Thyroid gland (tissue), 4 donors: ENCODE results near the gene LHX4.

Experiments
- POLR2A ChIP-seq, 2 donors: fragments of 450-650 bp; IDR thresholded peaks; one replicate each; pipeline ENCODE4 v1.6.1; 2017; ENCODE audit warnings: antibody characterized with exemption in 2 of 2, mild to moderate bottlenecking in 2 of 2, moderate library complexity in 1 of 2
- TF ChIP-seq, protein P1 (sequence below), 6 experiments: fragments of 200-600 bp in 3 of 6; fragments of 450-650 bp in 3 of 6; sonication (generic) in 3 of 6; IDR thresholded peaks; one replicate each; pipeline ENCODE4 v1.5.1; 2016 to 2019; ENCODE audit warnings: antibody characterized with exemption in 6 of 6, mild to moderate bottlenecking in 2 of 6, inconsistent platforms in 1 of 6, moderate library complexity in 1 of 6

DNA sequence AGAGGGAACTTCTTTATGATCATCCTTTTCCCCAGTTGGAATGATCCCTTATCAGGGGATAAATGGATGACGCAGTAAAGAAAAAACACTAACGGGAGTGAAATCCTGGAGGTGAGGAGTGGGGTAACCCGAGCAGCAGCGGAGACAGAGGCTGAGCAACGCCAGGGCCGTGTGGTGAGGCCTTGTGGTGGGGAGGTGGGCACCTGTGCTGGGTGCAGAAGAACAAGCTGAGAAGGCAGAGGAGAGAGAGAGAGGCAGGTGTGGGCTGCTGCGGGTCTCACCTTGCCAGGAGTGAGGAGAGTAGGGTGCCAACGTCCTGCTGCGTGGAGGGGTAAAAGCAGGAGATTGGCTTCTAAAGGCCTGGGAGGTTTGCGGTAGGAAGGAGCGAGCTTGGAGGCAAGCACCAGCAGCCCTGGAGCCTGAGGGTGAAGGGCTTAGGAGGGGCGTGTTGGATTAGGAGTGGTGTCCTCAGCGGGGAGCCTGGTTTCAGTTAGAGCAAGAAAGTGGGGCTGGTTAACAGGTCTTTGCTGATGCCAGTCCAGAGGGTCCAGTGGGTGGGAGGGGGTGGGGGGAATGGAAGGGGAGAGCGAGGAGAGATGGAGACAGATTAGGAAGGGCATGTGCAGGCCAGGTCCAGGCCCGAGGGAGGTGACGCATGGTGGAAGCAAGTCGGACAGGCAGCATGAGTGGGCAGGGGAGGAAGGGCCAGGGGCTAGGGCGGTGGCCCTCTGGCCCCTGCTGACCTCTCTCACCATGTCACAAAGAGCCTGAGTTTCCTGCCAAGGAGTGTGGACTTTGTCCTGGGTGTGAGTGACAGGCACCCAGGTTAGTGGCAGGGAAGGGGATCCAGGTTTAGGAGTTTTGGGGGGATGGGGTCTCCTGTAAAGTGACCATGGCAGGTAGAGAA lies 36.7 kb upstream of the LHX4 start:
- no peak for TF ChIP-seq POLR2A (IDR thresholded peaks at IDR 0.05)
- TF ChIP-seq, protein P1, sequence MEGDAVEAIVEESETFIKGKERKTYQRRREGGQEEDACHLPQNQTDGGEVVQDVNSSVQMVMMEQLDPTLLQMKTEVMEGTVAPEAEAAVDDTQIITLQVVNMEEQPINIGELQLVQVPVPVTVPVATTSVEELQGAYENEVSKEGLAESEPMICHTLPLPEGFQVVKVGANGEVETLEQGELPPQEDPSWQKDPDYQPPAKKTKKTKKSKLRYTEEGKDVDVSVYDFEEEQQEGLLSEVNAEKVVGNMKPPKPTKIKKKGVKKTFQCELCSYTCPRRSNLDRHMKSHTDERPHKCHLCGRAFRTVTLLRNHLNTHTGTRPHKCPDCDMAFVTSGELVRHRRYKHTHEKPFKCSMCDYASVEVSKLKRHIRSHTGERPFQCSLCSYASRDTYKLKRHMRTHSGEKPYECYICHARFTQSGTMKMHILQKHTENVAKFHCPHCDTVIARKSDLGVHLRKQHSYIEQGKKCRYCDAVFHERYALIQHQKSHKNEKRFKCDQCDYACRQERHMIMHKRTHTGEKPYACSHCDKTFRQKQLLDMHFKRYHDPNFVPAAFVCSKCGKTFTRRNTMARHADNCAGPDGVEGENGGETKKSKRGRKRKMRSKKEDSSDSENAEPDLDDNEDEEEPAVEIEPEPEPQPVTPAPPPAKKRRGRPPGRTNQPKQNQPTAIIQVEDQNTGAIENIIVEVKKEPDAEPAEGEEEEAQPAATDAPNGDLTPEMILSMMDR (IDR thresholded peaks at IDR 0.05): no peak
